GM12891 (cell line): ENCODE data around the gene FAHD1.

ENCODE experiments used
- DNase-seq: peaks from one replicate; pipeline ENCODE4 v3.0.0; 2011; ENCODE audit warnings: low spot score; ENCODE audit not compliant: insufficient read length
- FAIRE-seq: peaks from 2 replicates; lab custom pipeline; 2011; peaks lifted over from hg19 to GRCh38; lab: Jason Lieb, UNC
- PAX5 ChIP-seq: IDR thresholded peaks from 2 replicates; pipeline ENCODE4 v1.6.1; 2011; ENCODE audit warnings: low read length, moderate library complexity, mild to moderate bottlenecking; ENCODE audit not compliant: insufficient read depth, severe bottlenecking
- POLR2A ChIP-seq: IDR thresholded peaks from 2 replicates; pipeline ENCODE4 v1.6.1; 2011; ENCODE audit warnings: low read depth, low read length, control low read depth
- POLR2AphosphoS5 ChIP-seq: IDR thresholded peaks from 2 replicates; pipeline ENCODE4 v1.6.1; 2011; ENCODE audit warnings: low read depth, low read length, control low read depth
- POU2F2 ChIP-seq: IDR thresholded peaks from 2 replicates; pipeline ENCODE4 v1.6.1; 2011; ENCODE audit warnings: low read depth, mild to moderate bottlenecking, control low read depth, low read length, moderate library complexity
- SPI1 ChIP-seq: IDR thresholded peaks from 2 replicates; pipeline ENCODE4 v1.6.1; 2011; ENCODE audit warnings: low read depth, low read length, control low read depth
- TAF1 ChIP-seq: IDR thresholded peaks from 2 replicates; pipeline ENCODE4 v1.6.1; 2011; ENCODE audit warnings: low read depth, low read length, control low read depth

The FAHD1 gene

DNA sequence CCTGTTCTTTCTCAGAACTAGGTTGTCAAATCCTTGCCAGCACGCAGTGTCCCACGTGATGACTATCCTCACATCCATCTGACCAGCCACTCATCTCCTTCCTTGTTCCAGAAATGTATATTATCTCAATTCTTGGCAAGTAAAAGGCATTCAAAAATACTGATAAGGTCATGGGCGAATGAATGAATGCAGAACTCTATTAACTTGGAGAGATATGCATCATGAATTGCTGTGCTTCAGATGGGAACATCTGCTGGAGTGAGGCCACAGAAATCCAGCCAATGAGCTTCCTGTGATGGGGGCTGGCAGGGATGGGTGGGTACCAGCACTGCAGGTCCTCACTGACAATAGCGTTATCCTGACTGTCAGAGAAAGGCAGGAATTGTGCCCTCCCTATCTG is 19.0 kb downstream of the FAHD1 start:
- no peak for FAIRE-seq
- DNase-seq: no peak
- no peak for TF ChIP-seq SPI1
- no peak for TF ChIP-seq POLR2A
- TF ChIP-seq POU2F2: no peak
- no peak for TF ChIP-seq PAX5
- no peak for TF ChIP-seq TAF1
- TF ChIP-seq POLR2AphosphoS5: no peak

DNA sequence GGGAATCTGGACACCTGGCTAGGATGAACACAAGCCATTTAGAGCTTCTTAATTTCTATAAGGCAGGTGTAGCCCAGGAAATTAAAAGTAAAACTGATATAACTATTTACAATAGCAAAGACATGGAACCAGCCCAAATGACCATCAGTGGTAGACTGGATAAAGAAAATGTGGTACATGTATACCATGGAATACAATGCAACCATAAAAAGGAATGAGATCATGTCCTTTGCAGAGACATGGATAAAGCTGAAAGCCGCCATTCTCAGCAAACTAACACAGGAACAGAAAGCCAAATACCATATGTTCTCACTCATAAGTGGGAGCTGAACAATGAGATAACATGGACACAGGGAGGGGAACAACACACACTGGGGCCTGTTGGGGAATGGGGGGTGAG is 19.4 kb downstream of the FAHD1 start:
- TF ChIP-seq TAF1 (no peak), POU2F2 (no peak), POLR2A (no peak), SPI1 (no peak), PAX5 (no peak), POLR2AphosphoS5 (no peak)
- no peak for FAIRE-seq

DNA sequence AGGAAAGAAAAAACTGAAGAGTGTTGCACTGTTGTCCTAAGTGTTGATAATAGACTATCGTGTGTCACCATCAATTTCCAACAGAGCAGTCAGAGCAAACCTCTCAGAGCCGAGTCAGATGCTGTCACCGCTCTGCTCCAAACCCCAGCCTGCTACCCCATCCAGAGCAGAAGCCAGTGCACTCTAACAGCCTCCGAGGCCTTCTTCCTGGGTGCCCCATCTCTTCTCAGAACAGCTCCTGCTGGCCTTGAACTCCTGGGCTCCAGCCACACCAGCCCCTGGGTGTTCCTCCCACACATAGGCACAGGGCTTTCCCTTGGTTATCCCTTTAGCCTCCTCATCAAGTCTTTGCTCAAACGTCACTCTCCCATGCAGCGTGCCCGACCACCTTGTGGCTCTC is 24.0 kb downstream of the FAHD1 start:
- DNase-seq (no peak), FAIRE-seq (no peak)
- TF ChIP-seq TAF1: no peak
- no peak for TF ChIP-seq PAX5
- TF ChIP-seq SPI1: no peak
- TF ChIP-seq POLR2AphosphoS5: no peak
- TF ChIP-seq POLR2A: no peak
- no peak for TF ChIP-seq POU2F2

More for the DNA sequence above, 19.4 kb downstream of the FAHD1 start:
- no peak for DNase-seq

DNA sequence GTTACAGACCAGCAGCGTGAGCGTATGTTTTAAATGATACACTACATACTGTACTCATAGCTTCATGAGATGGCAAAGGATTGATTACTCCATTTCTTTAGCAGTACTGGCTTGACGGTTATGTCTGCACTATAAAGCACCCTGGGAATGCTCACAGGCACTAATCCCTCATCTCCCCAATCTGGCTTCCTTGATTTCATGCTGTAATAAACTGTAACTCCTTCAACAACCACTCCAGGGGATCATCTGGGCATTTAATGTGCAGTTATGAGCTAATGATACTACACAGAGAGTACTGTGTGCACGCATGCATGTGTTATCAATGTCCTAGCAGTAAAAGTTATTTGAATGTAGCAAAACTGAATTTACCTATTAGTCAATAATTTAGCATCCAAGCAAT is 24.8 kb downstream of the FAHD1 start:
- FAIRE-seq: no peak
- DNase-seq: no peak
- TF ChIP-seq POLR2A: no peak
- no peak for TF ChIP-seq TAF1
- no peak for TF ChIP-seq PAX5
- TF ChIP-seq SPI1: no peak
- TF ChIP-seq POU2F2: no peak
- no peak for TF ChIP-seq POLR2AphosphoS5

DNA sequence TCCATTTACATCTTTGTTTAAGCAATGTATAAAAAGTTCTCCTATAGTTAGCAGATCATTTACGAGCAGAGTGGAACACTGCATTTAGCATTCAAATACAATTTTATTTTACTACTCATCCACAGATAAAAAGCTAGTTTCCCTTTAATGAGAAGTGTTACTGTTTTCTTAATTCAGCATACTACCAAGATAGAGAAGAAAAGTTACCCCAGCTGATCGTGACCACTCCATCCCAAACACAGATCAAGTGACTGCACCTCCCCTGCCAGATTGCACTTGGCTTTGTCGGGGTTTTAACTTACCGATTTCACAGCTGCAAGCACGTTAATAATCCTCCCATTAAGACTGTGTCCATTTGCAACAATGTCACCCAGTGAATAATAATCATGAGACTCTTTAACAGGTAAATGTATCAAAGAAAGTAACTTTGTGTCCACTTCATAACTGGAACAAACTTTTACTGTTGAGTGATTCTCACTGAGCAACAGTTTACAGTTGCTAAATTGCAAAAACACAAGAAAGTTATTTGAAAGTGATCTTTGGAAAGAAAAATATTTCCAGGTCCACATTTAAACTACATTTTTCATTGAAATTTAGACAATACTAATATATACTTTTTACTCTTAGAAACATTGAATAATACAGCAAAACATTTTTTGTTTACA is 30.6 kb downstream of the FAHD1 start:
- FAIRE-seq (no peak), DNase-seq (no peak)
- TF ChIP-seq SPI1 (no peak), POLR2A (no peak), POU2F2 (no peak), PAX5 (no peak), POLR2AphosphoS5 (no peak), TAF1 (no peak)

DNA sequence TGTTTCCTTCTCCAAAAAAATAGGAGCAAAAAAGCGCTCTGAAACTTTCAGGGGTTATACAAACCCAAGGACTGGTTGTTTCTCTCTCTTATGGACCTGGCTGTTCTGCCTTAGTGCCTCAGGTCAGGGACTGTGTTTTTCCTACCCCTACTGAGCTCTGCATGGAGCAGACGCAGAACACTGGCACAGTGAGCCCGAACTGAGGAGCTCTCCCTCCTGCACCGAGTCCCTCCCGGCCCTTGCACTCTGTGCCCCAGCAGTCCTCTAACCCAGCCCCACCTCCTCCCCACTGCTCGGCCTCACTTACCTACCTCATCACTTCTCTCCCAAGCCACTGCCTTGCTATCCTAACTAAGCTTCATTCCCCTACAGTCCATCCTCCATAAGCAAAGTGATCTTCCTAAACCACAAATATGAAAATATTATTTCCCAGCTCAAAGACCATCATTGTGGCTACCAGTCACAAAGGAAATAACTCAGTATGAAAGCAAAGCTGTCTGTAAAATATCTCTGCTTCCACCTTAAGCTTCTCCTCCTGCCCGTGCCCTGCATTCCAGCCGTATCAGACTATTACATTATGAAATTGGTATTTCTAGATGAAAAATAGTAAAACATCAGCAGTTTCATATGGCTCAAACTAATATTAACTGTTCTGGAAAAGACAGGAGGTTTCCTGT is 31.3 kb downstream of the FAHD1 start:
- DNase-seq (no peak), FAIRE-seq (no peak)
- TF ChIP-seq TAF1: no peak
- no peak for TF ChIP-seq POU2F2
- no peak for TF ChIP-seq POLR2AphosphoS5
- no peak for TF ChIP-seq POLR2A
- TF ChIP-seq SPI1: no peak
- no peak for TF ChIP-seq PAX5

DNA sequence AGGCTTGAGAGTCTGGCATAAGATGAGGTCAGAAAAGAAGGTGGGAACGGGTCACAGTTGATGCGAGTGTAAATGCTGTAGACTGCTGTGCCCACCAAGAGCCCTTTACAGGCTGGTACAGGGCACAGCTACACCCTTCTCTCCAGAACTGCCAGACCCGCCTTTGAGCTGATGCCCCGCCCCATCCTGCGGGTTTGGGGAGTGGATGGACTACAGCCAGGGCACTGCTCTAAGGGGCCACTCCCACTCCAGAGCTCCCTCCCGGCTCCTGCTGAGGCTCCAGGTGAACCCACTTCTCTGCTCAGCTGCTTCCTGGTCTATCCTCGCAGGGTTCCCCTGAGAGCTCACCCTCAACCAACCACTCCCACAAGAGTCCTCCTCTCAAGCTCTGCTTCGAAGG is 32.6 kb downstream of the FAHD1 start:
- FAIRE-seq: no peak
- no peak for DNase-seq
- TF ChIP-seq SPI1: no peak
- no peak for TF ChIP-seq POU2F2
- TF ChIP-seq POLR2AphosphoS5: no peak
- no peak for TF ChIP-seq POLR2A
- TF ChIP-seq TAF1: no peak
- no peak for TF ChIP-seq PAX5

DNA sequence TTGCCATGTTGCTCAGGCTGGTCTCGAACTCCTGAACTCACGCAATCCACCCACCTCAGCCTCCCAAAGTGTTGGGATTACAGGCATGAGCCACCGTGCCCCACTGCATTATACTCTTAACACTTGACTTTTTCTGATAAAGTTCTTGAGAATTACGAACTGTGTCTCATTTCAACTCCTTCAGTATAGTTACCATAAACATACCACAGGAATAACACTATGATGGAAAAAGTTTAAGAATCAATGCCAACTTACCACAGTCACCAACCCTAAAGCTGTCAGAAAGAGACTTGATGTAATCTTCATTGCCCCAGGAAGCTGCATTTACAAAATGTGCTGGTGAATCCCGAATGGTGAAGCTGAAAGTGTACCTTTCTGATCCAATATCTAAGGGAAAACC is 34.7 kb downstream of the FAHD1 start:
- FAIRE-seq (no peak), DNase-seq (no peak)
- TF ChIP-seq PAX5 (no peak), POLR2AphosphoS5 (no peak), SPI1 (no peak), POLR2A (no peak)

DNA sequence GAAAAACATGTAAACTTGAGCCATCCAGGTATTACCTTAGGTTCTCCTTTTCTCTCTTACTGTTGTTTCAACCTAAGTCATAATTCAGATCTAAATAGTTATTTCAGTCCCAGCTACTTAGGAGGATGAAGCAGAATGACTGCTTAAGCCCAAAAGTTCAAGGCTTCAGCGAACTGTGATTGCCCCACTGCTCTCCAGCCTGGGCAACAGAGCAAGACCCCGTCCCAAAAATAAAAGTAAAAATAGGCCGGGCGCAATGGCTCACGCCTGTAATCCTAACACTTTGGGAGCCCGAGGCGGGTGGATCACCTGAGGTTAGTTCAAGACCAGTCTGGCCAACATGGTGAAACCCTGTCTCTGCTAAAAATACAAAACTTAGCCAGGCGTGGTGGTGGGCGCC is 35.4 kb downstream of the FAHD1 start:
- DNase-seq: no peak
- TF ChIP-seq SPI1 (no peak), POU2F2 (no peak), PAX5 (no peak), POLR2A (no peak), TAF1 (no peak), POLR2AphosphoS5 (no peak)
- FAIRE-seq: no peak

DNA sequence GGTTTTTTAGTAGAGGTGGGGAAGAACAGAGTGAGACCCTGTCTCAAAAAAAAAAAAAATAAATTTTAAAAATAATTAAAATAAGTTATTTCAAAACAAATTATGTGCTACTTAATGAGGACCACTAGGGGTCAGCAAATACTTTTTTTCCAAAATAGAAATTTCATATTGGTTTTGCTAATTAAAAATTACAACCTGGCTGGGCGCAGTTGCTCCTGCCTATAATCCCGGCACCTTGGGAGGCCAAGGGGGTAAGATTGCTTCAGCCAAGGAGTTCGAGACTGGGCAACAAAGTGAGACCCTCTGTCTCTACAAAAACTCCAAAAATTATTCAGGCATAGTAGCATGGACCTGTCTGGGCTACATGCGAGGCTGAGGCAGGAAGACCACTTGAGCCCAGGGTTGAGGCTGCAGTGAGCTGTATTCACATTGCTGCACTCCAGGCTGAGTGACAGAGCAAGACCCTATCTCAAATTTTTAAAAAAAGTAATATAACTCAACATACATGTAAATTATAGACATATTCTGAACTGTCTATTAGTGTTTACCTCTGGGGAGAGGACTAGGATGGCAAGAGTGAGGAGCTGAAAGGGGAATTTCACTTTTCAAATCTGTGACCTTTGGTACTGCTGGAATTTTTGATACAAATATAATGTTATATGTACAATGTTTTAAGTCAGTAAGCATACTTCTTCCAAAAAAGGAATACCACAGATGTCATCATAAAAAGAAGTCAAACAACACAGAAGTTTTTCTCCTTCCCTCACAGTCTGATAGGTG is 36.9 kb downstream of the FAHD1 start:
- DNase-seq: no peak
- TF ChIP-seq POU2F2 (no peak), SPI1 (no peak), POLR2AphosphoS5 (no peak), TAF1 (no peak)
- FAIRE-seq: no peak
